A549 treated with Hydrocortisone at 1 μM for 4 hours (cell line): Measurements from ENCODE around the gene SAG. TPM values are rescaled to one million over a fixed set of nuclear protein-coding genes. Genes with fewer than 3 reads are reported as not detected.

Source experiments
- total RNA-seq: library from RNA; stranded (reverse); fragments of 200-300 nt; extraction: Qiagen RNA extraction; gene quantifications from 5 replicates; pipeline ENCODE4 v1.2.3, GENCODE V29; 2022

The SAG gene
- total RNA-seq: not detected in 5 replicates

DNA sequence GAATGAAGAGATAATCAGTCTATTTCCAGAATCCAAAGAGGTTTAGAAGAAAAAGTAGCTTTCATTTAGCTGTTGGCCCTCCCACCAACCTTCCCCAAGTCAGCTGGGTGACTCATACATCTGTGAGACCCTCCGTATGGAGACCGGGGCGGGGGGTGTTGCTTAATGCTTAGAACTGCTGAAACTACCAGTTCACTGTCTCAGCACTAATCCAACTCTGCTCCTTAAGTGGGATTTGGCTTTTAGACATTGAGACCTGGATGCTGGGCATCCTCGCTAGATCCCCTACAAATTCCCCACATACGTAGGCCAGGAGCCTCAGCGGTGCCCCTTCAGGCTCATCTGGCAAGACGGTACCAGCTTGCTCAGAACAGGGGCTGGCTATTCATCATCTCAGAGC lies at the start of gene SAG:
SAG (plus strand) TSS at position 252 of the 400 bp plus-strand sequence. CDS start 1,374 bp downstream, outside the sequence.

GRCh38 chr2:233353769-233354499 lies 46.3 kb downstream of the SAG start, which contains the start of gene DGKD:
DGKD (plus strand) TSS chr2:233354494; CDS start chr2:233354519, 25 bp downstream.

Other genes starting within 250 kb of the SAG start
- 0.43 to 0.69 TPM (median 0.54 TPM) in 5 replicates for gene INPP5D, start 247.5 kb upstream of the SAG start, total RNA-seq
- gene ATG16L1, start 56.1 kb upstream of the SAG start, total RNA-seq: 38.2 to 44.9 TPM (median 40.5 TPM) in 5 replicates
- 74.1 to 93.4 TPM (median 81.7 TPM) in 5 replicates for gene DGKD, start 46.7 kb downstream of the SAG start, total RNA-seq